NCI-H1417 (cell line): ENCODE measurements around the gene PTGES2.

Source experiments
- DNase-seq, 3 experiments: peaks; one replicate each; lab custom pipeline; 2025; lab: John Stamatoyannopoulos, UW

The PTGES2 gene

GRCh38 chr9:128103589-128103962 is 24.0 kb downstream of the PTGES2 start:
- DNase-seq = peak in 1 of 3 experiments; percentile 52

DNA sequence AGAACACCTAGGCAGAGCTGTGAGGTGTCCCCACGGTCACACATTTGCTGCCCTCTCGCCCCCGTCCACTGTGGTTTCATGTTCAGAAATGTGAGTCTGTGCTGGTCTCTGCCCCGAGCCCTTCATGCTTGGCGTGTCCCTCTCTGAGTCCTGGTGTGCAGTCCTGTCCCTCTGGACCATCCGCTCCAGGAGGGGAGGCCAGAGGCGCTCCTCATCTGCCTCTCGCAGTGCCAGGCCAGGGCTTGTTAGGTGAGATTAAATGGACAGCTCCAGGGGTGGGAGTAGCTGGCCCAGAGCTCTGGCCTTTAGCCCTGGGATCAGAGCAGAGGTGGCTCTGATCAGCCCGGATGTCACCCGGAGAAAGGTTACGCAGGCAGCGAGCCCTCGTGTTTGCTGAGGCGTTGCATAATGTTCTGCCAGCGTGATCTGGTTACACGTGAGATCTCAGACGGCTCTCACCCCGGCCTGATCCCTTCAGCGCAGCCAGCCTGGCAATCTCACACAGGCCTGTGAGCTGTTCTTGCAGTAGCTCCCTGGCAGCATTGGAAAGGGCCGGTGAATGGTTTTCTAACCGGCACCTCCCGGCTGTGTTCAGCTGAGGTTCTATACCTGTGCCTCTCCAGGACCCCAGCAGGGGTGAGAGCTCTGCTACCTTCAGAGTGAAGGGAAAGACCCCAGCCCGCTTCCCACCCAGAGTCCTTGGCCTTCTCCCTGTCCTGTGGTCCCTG is 24.5 kb downstream of the PTGES2 start:
- no peak for DNase-seq

GRCh38 chr9:128102196-128102595 is 25.3 kb downstream of the PTGES2 start:
- no peak for DNase-seq

- DNase-seq = no peak
Observed at GRCh38 chr9:128101690-128102089, 25.8 kb downstream of the PTGES2 start.

GRCh38 chr9:128101231-128101661 is 26.3 kb downstream of the PTGES2 start:
- no peak for DNase-seq

GRCh38 chr9:128100581-128100980 is 26.9 kb downstream of the PTGES2 start:
- DNase-seq = no peak

DNA sequence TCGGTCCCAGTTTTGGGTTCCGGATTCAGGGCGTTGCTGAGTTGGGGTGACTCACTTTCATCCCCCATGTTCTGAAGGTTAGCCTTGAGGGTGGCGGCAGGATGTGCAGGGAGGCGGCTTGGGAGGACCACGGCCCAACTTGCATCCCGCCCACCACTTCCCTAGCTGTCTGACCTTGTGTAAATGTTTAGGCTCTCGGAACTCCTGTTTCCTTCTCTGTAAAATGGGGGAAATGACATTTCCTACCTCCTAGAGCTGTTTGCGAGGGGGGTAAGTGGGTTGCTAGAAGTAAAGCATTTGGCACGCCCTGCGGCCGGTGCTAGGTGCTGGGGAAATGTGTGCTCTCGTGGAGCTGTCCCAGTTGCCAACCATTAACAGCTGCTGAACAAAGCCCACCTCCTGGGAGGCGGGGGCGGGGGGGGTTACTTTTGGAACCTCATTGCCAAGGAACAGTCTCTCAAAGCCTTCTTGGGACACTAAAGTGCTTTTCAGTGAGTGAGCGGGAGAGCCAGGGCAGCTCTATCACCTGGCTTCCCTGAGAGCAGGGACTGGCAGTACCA is 27.5 kb downstream of the PTGES2 start:
- no peak for DNase-seq

- DNase-seq = no peak
Observed at GRCh38 chr9:128099231-128099931, 28.1 kb downstream of the PTGES2 start.

DNA sequence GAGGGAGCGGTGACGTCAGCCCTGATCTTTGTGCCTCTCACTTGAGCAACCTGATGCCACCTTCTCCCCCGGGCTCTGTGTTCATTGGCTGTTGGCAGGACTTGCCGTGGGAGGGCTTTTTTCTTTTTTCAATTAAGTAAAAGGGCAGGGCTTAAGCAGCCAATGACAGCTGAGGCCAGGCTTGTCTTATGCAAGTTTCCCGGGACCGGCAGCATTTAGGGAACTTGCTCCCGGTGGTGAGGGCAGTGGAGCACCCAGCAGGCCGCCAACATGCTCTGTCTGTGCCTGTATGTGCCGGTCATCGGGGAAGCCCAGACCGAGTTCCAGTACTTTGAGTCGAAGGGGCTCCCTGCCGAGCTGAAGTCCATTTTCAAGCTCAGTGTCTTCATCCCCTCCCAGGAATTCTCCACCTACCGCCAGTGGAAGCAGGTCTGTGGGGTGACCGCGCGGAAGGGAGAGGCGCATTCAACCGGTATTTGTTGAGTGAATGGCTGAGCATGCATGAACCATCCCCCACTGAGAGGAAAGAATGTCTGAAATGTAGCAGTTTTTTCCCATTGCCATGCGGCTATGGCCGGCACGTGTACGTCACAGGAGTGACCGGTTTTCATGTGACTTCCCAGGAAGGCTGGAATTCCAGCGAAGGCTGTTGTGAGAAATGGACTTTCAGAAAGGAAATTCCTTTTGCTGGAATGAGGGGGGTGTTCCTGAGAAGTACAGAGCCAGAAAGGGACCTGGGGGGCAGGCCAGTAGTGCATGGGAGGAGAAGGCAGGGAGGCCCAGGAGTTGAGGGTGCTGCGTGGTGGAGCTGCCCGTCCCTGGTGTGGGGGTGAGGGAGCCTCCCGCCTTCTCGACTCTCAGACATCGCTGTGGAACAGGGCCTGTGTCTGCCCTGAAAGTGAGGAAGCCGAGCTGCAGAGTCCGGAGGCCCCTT is 29.0 kb downstream of the PTGES2 start:
- DNase-seq = peak; percentile 80 to 91 (median 85)

DNA sequence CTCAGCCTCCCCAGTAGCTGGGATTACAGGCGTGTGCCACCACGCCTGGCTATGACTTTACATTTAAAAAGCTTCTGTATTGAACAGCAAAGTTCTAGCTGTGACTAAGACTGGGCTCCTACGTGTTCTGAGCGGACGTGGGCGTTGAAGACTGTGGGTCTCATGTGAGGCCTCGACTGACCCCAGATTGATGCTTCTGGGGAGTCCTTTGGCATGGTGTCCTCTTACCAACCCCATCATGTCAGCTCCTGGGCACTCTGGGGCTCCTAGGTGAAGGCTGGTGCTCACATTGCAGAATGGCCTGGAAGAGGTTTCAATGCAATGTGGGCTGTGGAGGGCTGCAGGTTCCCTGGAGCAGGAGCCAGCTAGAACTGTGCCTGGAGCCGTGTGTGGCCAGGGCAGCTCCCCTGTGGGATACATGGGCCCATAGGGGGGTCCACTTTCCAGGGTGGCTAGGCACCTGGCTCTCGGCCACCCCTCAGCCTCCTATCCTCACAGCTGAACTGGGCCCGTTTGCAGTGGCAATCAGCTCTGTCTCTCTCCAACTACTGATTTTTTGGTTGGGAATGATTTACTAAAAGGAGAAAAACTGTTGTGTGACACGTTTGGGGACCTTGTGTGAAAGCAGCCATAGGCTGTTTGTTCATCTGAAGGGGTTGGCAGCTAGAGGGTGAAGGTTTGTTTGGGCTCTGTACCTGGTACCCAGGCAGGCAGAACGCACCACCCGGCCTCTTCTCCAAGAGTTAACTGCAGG is 29.8 kb downstream of the PTGES2 start:
- DNase-seq = no peak

DNA sequence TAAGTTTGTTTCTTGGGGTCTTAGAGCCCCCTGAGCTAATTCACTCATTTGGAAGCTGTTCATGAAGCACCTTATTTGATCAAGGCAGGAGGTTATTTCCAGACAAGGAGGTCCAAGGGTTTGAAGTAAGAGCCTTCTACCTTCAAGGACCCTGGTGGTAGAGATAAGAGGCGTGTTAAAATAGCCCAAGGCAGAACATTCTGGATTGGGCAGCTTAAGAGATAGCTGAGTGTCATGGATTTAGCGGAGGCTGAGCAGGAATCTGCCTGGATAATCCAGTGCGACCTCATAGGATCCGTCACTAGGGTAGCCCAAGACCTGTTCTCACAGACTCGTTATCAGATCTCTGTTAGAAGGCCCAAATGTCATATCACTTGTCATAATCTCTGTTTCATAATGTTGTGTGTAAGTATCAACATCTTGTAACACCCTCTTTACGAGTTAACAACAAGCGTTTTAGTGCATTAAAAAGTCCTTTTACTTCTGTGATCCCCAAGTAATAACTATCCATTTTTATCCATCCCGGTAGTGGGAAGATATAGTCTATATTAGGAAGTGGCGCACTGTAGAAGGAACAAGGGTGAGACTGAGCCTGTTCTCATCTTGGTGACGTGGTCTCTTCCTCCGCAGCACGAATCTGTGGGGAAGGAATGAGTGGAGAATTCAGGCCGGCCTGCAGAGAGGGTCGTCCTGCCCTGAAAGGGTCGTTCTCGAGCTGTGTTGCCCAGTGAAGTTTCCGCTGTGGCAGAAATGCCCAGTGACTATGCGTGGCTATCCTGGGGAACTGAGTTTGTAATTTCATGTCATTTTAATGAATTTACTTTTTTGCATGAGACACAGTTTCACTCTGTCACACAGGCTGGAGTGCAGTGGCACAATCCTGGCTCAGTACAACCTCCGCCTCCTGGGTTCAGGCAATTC is 30.7 kb downstream of the PTGES2 start:
- DNase-seq = no peak

- DNase-seq = no peak
Observed at GRCh38 chr9:128094950-128095544, 32.5 kb downstream of the PTGES2 start.

GRCh38 chr9:128094166-128094949 is 33.2 kb downstream of the PTGES2 start:
- DNase-seq = peak; percentile 84 to 96 (median 86)

DNA sequence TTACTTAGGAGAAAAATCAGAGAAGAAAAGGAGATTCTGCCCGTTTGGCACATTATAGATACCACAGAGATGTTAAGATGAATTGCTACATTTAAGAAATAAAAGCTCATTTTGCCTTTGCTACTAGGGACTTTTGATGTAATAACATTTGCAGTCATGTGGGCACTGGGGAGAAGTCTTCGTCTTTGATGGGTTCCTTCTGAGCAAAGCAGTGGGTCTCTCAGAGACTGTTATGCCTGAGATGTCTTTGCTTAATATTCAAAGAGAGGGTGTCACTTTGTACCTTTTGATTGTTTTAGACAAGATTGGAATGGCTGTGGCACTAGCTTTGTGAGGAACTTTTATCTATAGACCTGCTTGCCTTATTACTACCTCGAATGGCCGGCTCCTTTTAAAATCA is 34.5 kb downstream of the PTGES2 start:
- no peak for DNase-seq

DNA sequence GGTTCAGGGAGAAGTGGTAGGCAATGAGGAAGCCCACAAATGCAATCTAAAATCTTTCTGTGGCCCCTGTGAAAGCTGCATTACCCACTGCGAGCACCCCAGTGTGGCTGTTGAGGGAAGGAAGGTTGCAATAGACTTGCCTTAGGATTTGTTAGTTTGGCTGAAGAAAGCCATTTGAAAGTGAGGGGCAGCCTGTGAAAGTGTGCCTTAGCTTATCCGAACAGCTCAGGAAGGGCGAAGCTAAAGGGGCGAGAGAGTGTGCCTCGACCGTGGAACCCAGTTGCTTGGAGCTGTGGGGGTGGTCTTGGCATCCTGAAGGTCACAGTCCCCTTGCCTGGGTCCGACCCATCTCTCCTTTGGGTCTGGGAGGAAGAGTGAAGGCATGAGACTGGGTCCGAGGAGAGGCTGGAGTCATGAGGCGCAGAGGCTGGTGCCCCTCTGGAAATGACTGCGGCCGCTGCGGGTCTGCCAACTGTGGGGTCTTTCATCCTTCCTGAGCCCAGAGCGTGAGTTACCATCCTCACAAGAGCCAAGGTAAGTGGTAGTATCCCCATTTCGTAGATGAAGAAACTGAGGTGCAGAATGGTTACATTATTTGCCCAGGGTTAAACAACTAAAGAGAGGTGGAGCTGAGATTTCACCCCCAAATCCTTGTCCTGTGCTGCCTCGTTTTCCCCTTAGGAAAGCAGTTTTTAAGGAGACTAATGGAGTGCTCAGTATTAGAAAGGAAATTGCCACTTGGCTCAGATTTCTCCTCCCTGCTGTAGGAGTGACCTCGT is 35.1 kb downstream of the PTGES2 start:
- DNase-seq = no peak

- DNase-seq = no peak
Observed at GRCh38 chr9:128091571-128091970, 36.0 kb downstream of the PTGES2 start.

- DNase-seq = peak; percentile 6 to 83 (median 54)
Observed at GRCh38 chr9:128091144-128091543, 36.4 kb downstream of the PTGES2 start.

GRCh38 chr9:128089299-128089698 is 38.2 kb downstream of the PTGES2 start:
- no peak for DNase-seq
